Dedifferentiated amniotic fluid mesenchymal stem cell (primary cell): ENCODE data around the gene MISP.
"Not testable (repeated sequence)": the region's sequence is repeated elsewhere in the genome, so short reads cannot be mapped to it uniquely, and the experiment has no call there.

Source experiments
- DNase-seq: peaks from one replicate; pipeline ENCODE4 v3.0.0-alpha.2; 2016; ENCODE audit errors: extremely low spot score

Gene MISP

DNA sequence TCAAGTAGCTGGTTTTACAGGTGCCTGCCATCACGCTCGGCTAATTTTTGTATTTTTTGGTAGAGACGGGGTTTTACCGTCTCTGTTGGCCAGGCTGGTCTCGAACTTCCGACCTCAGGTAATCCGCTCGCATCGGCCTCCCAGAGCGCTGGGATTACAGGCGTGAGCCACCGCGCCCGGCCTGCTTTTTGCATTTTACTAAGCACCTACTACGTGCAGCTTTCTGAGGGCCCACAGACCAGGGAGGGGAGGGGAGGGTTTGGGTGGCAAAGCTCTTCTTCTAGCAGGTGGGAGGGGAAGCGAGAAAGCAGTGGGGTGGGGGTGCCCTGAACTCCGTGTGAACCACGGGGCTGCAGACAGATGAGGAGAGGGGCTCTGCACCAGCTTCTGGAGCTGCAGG is 27.2 kb upstream of the MISP start:
- no peak for DNase-seq

DNA sequence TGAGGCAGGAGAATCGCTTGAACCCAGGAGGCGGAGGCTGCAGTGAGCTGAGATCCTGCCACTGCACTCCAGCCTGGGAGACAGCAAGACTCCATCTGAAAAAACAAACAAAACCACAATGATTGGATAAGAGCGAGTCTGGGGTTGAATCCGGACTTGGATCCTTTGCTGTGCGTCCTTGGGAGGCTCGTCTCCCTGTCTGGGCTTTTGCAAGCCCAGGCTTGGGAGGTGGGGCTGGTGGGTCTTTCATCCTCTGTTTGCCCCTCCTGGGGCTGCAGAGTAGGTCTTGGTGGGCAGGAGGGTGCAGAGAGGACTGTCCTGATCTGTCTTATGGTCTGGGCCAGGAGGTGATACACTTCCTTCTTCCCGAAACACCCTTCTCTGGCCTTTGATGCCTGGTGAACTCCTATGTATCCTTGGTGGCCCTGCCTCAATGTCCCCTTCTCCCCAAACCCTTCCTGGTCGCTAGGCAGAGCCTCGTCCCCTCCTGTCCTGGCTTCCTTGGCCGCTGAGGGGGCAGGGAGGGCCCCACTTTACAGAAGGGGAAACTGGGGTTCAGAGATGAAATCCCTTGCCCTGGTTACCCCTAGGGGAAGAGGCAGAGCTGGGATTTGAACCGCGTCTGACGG is 25.3 kb upstream of the MISP start:
- DNase-seq, result no peak

DNA sequence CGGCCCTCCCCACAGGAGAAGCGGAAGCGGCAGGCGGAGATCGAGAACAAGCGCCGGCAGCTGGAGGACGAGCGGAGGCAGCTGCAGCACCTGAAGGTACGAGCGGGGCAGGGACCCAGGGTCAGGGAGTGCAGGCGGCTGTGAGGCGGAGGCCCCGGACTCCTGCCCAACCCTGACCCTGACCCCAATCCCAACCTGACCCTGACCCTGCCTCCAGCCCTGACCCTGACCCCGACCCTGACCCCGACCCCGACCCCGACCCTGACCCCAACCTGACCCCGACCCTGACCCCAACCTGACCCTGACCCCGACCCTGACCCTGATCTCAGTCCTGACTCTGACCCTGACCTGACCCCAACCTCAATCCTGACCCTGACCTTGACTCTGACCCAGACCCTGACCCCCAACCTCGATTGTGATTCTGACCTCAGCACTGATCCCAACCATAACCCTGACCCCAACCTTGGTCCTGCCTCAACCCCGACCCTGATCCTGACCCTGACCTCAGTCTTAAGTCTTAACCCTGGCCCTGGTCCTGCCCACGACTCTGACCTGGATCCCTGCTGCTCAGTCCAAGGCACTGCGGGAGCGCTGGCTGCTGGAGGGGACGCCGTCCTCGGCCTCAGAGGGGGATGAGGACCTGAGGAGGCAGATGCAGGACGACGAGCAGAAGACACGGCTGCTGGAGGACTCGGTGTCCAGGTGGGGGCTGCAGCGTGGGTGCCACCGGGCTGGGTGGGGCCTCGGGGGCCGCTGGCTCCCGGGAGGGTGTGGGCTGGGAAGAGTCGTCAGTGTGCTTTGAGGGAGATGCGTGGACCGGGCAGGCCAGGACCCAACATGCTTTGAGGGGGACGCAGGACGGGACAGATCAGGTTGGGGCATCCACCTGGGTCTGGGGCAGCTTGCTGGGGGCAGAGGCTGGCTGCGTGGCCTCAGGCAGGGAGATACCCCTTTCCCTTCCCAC is 23.6 kb upstream of the MISP start:
- no peak for DNase-seq

DNA sequence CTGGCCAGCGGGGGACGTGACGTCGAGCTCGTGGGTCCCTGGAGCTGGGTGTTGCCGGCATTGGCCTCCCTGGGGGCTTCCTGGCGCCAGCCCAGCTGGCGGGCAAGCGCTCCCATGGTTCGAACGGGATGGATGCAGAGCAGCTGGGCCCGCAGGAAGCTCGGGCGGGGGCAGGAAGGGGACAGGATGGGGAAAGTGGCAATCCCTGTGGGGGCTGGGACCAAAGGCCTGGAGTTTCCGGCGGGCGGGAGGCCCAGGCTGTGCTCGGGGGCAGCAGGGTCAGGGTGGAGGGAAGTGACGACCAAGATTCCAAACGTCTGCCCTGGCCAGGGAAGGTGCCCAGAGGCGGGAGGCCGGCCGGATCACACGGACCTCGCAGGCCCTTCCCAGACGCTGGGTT is 22.9 kb upstream of the MISP start:
- no peak for DNase-seq

DNA sequence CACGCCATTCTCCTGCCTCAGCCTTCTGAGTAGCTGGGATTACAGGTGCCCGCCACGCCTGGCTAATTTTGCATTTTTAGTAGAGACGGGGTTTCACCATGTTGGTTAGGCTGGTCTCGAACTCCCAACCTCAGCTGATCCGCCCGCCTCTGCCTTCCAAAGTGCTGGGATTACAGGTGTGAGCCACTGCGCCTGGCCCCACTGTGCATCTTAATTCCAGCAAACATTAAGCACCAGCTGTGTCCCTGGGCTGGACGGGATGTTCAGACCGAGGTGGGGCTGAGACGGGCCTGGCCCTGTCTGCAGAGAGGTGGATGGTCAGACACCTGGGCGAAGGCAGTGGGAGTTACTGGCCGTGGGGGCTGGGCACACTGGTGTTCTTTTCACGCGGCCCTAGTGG is 21.3 kb upstream of the MISP start:
- DNase-seq, result not testable (repeated sequence)

DNA sequence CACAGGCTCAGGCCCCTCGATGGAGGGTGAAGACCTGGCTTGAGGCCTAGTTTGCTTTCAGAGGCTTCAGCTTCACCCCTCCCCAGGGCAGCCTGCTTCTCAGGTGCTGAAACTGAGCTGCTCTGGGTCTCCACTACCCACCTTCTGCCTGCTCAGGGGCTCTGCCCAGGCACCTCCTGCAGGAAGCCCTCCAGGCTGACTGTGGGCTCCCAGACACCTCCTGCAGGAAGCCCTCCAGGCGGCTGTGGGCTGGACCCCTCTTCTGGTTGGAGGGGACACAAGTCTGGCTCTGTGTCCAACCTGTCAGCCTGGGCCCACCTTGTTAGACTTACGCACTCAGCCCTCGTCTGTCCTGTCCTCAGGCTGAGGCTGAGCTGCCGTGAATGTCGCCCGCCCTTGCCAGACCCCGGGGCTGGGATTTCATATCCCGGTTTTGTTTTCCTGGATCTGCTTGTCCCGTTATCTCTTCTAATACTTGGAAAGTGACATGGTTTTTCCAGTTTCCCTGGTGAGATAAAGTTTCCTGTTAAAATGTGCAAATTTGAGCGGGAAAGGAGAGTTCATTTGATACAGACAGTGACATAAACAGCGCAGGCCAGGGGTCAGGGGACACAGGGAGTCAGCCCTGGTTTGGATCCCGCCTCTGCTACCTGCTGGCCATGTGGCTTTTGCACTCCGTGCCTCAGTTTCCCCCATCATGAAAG is 20.8 kb upstream of the MISP start:
- no peak for DNase-seq

DNA sequence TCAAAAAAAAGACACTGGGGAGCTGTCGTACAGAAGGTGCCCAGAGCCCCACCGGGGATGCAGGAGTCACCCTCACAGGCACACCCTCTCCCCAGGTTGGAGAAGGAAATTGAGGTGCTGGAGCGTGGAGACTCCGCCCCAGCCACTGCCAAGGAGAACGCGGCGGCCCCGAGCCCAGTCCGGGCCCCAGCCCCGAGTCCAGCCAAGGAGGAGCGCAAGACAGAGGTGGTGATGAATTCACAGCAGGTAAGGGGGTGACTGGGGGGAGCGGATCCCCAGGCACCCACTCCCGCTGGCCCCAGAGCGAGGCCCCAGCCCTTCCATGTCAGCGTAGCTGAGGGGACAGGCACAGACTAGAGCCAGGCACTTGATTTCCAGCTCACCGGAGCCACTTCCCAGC is 19.9 kb upstream of the MISP start:
- DNase-seq, result no peak

DNA sequence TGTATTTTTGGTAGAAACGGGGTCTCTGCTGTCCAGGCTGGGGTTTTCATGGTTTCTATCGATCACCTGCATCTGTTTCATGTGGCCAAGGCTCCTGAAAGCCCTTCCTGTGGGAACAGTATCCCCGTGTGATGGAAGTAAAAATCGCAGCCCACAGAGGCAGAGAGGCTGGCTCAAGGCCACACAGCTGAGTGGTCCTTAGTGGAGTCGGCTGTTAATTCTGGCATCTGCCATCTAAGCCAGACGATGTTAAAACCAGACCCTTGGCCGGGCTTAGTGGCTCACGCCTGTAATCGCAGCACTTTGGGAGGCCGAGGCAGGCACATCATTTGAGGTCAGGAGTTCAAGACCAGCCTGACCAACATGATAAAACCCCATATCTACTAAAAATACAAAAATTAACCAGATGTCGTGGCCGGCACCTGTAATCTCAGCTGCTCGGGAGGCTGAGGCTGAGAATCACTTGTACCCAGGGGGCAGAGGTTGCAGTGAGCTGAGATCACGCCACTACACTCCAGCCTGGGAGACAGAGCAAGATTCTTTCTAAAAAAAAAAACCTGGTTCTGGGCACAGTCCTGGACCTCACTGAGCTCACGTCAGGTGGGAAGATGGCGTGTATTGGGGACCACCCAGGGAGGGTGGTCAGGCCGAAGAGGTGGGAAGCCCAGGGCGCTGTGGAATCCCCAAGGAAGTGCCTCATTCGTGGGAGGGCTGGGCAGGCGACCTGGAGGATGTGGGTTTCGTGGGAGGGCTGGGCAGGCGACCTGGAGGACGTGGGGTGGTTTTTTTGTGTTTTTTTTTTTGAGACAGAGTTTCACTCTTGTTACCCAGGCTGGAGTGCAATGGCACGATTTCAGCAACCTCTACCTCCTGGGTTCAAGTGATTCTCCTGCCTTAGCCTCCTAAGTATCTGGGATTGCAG is 18.5 kb upstream of the MISP start:
- no peak for DNase-seq

DNA sequence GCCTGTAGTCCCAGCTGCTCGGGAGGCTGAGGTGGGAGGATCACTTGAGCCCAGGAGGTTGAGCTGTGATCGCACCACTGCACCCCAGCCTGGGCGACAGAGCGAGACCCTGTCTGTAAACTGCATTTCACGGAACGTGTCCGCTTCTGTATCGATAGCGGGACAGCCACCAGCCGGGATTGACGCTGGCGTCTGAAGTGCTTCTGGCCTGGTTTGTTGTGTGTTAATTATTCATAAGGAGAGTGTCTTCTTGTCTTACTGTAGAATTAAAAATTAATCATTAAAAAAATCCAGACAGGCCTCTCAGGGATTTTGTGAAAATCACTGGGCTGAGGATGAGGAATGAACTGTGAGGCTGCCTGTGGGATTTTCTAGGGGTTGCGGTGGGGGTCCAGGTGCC is 16.2 kb upstream of the MISP start:
- no peak for DNase-seq

DNA sequence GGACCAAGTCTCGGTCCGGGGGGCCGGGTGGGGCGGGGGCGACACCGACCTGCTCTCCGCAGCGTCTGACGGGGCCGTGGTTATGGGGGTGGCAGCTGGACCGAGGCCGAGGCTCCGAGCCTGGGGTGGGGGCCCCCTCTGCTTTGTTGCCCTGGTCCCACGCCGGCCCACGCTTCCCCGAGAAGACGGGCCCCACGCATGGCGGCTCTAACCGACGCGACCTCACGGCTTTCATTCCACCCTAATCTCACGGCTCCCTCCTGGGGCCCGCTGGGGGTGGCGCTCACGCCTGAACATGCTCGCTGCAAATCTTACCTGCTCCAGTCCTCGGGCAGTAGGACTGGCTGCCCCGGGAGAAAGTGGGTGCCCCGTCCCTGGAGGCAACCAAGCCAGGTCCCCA is 14.8 kb upstream of the MISP start:
- DNase-seq, result no peak

DNA sequence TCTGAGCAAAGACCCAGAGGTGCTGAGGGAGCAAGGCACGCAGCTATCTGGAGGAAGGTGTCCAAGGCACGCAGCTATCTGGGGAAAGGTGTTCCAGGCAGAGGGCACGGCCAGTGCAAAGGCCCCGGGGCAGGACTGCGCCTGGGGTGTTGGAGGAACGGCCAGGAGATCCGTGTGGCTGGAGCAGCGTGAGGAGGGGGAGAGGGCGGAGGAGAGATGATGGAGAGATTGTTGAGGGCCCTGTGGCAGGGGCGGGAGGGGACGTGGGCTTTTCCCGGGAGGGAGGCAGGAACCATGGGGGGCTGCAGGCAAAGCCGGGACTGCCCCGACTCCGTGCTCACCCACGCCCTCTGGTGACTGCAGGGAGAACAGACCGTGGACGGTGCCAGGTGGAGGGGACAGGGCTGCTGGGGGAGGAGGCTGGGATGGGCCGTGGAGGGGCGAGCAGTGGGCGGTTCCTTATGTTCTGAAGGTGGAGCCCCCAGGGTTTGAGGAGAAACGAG is 13.3 kb upstream of the MISP start:
- no peak for DNase-seq

DNA sequence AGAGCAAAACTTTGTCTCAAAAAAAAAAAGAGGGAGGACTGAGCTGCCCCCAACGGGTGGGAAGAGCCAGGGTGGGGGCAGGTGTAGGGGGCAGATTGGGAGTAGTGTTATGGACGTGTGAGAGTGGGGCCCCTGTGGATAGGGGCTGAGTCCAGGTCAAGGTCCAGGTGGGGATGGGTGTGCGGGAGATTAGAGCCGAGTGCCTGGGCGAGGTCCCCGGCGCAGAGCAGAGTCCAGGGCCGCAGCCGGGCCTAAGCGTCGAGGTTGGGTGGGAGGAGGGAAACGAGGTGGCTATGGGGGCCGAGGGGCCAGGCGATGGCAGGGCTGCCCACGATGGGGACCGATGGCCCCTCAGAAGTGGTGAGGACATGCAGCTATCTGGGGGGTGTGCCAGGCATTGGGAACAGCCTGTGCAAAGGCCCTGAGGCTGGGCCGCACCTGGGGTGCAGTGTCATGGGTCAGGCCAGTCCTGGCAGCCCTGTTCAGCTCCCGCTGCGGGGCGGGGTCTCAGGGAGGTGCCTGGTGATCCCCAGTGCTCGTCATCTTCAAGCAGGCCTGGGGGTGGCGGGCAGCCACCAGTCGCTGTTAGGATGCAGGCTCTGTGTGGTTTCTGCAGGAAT is 12.3 kb upstream of the MISP start:
- no peak for DNase-seq

DNA sequence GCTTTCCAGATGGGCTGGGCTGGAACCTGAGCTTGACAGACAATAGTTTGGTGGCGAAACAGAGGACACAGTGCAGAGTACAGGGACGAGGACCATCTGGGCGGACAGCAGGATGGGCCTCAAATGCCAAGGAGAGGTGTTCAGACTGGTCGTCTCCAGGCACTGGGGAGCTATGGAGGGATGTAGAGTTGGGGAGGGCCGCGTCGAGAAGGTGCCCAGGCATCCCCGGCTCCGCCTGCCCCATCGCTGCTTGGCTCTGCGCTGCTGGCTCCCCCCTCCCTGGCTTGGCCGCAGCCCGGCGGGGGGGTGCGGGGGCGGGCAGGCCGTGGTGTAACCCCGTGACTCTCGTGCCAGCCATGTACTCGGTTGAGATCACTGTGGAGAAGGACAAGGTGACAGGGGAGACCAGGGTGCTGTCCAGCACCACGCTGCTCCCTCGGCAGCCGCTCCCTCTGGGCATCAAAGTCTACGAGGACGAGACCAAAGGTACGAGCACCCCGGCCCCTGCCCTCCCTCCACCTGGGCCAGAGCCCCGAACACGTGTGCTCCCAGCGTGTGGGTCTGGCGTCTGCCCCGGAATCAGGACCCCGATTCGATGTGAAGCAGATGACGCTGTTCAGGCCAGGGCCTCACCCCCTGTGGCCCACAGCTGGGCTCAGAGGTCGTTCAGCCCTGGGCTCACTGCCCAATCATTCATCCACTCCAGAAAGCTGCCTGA is 10.8 kb upstream of the MISP start:
- no peak for DNase-seq

DNA sequence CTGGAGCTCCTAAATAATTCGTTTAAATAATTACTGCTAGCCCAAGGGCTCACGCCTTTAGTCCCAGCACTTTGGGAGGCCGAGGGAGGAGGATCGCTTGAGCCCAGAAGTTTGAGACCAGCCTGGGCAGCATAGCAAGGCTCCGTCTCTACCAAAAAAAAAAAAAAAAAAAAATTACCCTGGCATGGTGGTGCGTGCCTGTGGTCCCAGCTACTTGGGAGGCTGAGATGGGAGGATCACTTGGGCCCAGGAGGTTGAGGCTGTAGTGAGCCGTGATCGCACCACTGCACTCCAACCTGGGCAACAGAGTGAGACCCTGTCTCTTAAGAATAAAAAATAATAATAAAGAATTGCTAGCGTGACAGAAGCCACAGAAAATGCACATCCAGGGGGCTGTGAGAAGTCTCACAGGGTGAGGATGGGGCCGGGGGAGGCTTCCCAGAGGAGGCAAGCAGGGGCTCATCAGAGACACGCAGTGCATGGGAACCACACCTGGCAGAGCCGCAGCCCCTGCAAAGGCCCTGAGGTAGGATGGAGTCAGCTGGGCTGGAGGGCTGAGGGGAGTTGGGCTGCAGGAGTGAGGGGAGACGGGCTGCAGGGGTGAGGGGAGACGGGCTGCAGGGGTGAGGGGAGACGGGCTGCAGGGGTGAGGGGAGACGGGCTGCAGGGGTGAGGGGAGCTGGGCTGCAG is 10.0 kb upstream of the MISP start:
- not testable (repeated sequence) for DNase-seq

DNA sequence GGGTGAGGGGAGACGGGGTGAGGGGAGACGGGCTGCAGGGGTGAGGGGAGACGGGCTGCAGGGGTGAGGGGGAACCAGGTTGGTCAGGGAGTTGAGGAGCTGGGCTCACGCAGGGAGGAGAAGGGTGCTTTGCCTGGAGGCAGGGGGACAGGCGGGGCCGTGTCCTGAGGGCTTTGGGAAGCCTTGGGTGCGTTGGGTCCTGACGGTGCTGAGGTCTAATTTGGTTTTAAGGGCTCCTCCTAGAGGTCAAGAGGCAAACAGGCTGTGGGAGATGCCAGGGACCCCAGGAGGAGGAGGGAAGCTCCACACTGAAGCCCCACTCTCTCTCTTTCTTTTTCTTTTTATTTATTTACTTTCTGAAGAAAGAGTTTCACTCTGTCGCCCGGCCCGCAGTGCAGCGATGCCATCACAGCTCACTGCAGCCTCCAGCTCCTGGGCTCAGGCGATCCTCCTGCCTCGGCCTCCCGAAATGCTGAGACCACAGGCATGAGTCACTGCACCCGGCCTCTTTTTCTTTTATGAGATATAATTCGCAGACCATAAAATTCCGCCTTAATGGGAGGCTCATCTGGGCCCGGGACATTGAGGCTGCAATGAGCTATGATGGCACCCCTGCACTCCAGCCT is 9.3 kb upstream of the MISP start:
- DNase-seq, result no peak

DNA sequence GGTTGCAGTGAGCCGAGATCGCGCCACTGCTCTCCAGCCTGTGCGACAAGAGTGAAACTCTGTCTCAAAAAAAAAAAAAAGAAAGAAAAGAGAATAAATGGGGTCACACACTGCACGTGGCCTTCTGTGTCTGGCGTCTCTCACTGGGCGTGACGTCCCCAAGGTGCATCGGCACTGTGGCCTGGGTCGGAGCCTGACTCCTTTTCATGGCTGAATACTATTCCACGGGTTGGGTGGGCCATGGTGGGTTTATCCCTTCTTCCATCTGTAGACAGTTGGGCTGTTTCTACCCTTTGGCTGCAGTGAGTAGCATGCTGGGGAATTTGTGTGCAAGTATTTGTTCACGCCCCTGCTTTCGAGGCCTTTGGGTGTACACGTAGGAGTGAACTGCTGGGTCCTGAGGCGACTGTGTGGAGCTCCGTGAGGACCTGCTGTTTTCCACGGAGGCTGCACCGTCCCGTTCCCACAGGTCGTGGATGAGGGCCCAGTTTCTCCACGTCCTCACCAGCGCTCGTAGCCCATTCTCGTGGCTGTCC is 8.3 kb upstream of the MISP start:
- no peak for DNase-seq

DNA sequence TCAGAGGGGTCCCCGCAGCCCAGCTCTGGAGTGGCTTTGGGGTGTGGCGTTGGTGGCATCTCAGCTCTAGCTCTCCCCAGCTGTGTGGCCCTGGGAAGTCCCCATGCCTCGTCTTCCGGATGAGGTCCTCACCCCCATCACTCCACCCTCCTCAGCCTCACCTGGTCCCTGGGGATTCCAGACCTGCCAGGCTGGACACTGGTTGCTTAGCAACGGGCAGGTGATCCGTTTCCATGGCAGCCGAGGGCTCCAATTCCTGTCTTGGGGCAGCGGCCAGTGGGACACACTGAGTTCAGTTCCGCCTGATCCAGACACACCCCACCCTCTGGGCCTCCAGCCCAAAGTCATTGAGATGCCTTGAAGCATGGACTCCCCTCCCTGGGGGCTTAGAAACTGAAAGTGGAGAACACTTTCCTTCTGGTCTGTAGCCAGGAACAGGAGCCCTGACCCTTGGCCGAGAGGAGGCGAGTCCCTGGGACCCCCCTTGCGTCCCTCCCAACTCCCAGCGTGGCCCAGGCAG is 7.7 kb upstream of the MISP start:
- no peak for DNase-seq

DNA sequence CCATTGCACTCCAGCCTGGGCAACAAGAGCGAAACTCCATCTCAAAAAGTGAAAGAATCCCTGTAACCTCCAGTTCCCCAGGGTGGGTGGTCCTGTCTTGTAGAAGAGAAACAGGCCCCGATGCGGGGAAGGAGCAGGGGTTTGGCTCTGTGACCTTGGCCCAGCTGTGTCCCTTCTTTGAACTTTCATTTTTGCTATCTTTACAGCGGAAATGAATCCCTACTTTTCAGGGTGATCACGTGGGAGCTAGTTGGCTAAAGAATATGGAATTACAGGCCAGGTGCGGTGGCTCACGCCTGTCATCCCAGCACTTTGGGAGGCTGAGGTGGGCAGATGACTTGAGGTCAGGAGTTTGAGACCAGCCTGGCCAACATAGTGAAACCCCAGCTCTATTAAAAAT is 5.8 kb upstream of the MISP start:
- DNase-seq, result not testable (repeated sequence)
